GM12873 (cell line): ENCODE results near the gene PAFAH1B1.

Source experiments
- CTCF ChIP-seq: IDR thresholded peaks from 2 replicates; pipeline ENCODE4 v1.5.1; 2012; ENCODE audit warnings: low read depth, mild to moderate bottlenecking, moderate library complexity, low read length, control low read depth; ENCODE audit not compliant: insufficient read depth; ENCODE audit errors: missing control alignments

The PAFAH1B1 gene

GRCh38 chr17:2592971-2593820 is at the start of gene PAFAH1B1:
Gene PAFAH1B1 (plus strand): TSS chr17:2593654. CDS start chr17:2638289, 44,635 bp downstream.
- no peak for TF ChIP-seq CTCF

- no peak for TF ChIP-seq CTCF
Observed at GRCh38 chr17:2545393-2545792, 48.1 kb upstream of the PAFAH1B1 start.

GRCh38 chr17:2547176-2547575 is 46.3 kb upstream of the PAFAH1B1 start:
- no peak for TF ChIP-seq CTCF

- TF ChIP-seq CTCF, result no peak
Observed at GRCh38 chr17:2549392-2550211, 43.9 kb upstream of the PAFAH1B1 start.

GRCh38 chr17:2551493-2551892 is 42.0 kb upstream of the PAFAH1B1 start:
- no peak for TF ChIP-seq CTCF

GRCh38 chr17:2551928-2552327 is 41.5 kb upstream of the PAFAH1B1 start:
- no peak for TF ChIP-seq CTCF

GRCh38 chr17:2560658-2561057 is 32.8 kb upstream of the PAFAH1B1 start:
- TF ChIP-seq CTCF, result no peak
